Esophagus muscularis mucosa (tissue), 4 donors: ENCODE data around the gene TMEM221. TPM values are rescaled to one million over a fixed set of nuclear protein-coding genes. Genes with fewer than 3 reads are reported as not detected.

Source experiments
- DNase-seq: peaks from one replicate; pipeline ENCODE4 v3.0.0-alpha.2; 2017; ENCODE audit errors: extremely low spot score
- H3K27ac ChIP-seq, 4 donors: fragments of 200-600 bp; sonication (generic); replicated peaks in 1 of 4; 1 replicate in 3 of 4; 2 replicates in 1 of 4; pipeline ENCODE4 v1.5.1; 2016 to 2019; ENCODE audit warnings: mild to moderate bottlenecking in 1 of 4
- H3K27me3 ChIP-seq, 4 donors: fragments of 200-600 bp; sonication (generic); one replicate each; pipeline versions ENCODE4 v1.5.1 to v1.6.0; 2016 to 2019
- H3K36me3 ChIP-seq, 4 donors: fragments of 200-600 bp; sonication (generic); one replicate each; pipeline ENCODE4 v1.5.1; 2016 to 2019
- H3K4me1 ChIP-seq, 4 donors: fragments of 200-600 bp; sonication (generic); one replicate each; pipeline ENCODE4 v1.5.1; 2016 to 2019
- H3K4me3 ChIP-seq, 4 donors: fragments of 200-600 bp; sonication (generic); 1 replicate in 2 of 4; 2 replicates in 2 of 4; pipeline ENCODE4 v1.5.1; 2016 to 2019; ENCODE audit warnings: mild to moderate bottlenecking in 4 of 4, moderate library complexity in 1 of 4
- H3K9me3 ChIP-seq, 4 donors: fragments of 200-600 bp; sonication (generic); 1 replicate in 3 of 4; 2 replicates in 1 of 4; pipeline ENCODE4 v1.5.1; 2016 to 2019
- CTCF ChIP-seq, 3 experiments: fragments of 200-600 bp in 2 of 3; fragments of 450-650 bp in 1 of 3; sonication (generic) in 2 of 3; IDR thresholded peaks; one replicate each; pipeline ENCODE4 v1.5.1; 2017 to 2019; ENCODE audit warnings: antibody characterized with exemption in 3 of 3, mild to moderate bottlenecking in 2 of 3, moderate library complexity in 1 of 3
- EP300 ChIP-seq: sonication (generic); formaldehyde crosslinking; IDR thresholded peaks from one replicate; pipeline ENCODE4 v1.6.1; 2017; ENCODE audit warnings: antibody characterized with exemption
- POLR2A ChIP-seq: fragments of 450-650 bp; IDR thresholded peaks from one replicate; pipeline ENCODE4 v1.6.1; 2017; ENCODE audit warnings: antibody characterized with exemption, moderate library complexity, mild to moderate bottlenecking, low read depth
- POLR2AphosphoS5 ChIP-seq, 2 donors: sonication (generic); formaldehyde crosslinking; IDR thresholded peaks; one replicate each; pipeline ENCODE4 v1.6.1; 2017; ENCODE audit warnings: antibody characterized with exemption in 2 of 2
- WGBS: methylation state at CpG from one replicate; pipeline ENCODE4 v1.1.5; 2018; 5-methylcytosine and 5-hydroxymethylcytosine counted together
- intact Hi-C: fragments of 100-400 bp; cut with DNase I; formaldehyde crosslinking; loops from one replicate; pipeline ENCODE4 v1.15.1; 2023
- total RNA-seq, 4 donors: library from RNA; depleted of rRNA; stranded (reverse); fragments of >200 nt; gene quantifications; one replicate each; pipeline versions ENCODE4 v1.1.0 to v1.2.1, GENCODE V29; 2016

TMEM221 gene
- total RNA-seq, 4 donors from 2014 or later: 0.26 to 0.75 TPM; not detected in 2

GRCh38 chr19:17473041-17473440, 24.6 kb upstream of the TMEM221 start:
- no peaks in the 10 kb centered on the region for H3K9me3 ChIP-seq
- peaks cover 0 to 4% (median 0%) of the 10 kb centered on the region in 4 donors for H3K36me3 ChIP-seq
- TF ChIP-seq POLR2A (no peak), POLR2AphosphoS5 (IDR thresholded peaks at IDR 0.05) (no peak), CTCF (IDR thresholded peaks at IDR 0.05) (no peak), EP300 (no peak)
- H3K4me1 ChIP-seq: peaks cover 36 to 67% (median 47%) of the 10 kb centered on the region in 4 donors
- H3K27me3 ChIP-seq: no peaks in the 10 kb centered on the region
- no peak overlapping the region for H3K4me3 ChIP-seq
- intact Hi-C loops: no loop called here
- no peak for DNase-seq
- 79% methylated on average over 9 of the region's 9 CpGs for WGBS
- peak overlapping the region in 1 of 4 donors; percentile 33 for H3K27ac ChIP-seq

- intact Hi-C loops: no loop called here
- peak overlapping the region; percentile 63 to 94 (median 75) for H3K4me3 ChIP-seq
- 74% methylated on average over 11 of the region's 12 CpGs for WGBS
- TF ChIP-seq POLR2A (no peak), POLR2AphosphoS5 (IDR thresholded peaks at IDR 0.05) (no peak), EP300 (no peak), CTCF (IDR thresholded peaks at IDR 0.05) (no peak)
- H3K36me3 ChIP-seq: peaks cover 0 to 4% (median 0%) of the 10 kb centered on the region in 4 donors
- peaks cover 39 to 70% (median 56%) of the 10 kb centered on the region in 4 donors for H3K4me1 ChIP-seq
- H3K9me3 ChIP-seq: no peaks in the 10 kb centered on the region
- peak overlapping the region; percentile 87 to 94 (median 92) for H3K27ac ChIP-seq
- DNase-seq: no peak
- no peaks in the 10 kb centered on the region for H3K27me3 ChIP-seq
Observed at GRCh38 chr19:17471410-17472125, 23.1 kb upstream of the TMEM221 start.

- WGBS: 0% methylated on average over 12 of the region's 67 CpGs
- Histone ChIP-seq H3K9me3 (no peaks in the 10 kb centered on the region), H3K27me3 (no peaks in the 10 kb centered on the region), H3K4me3 (peak within 1 kb of the TSS; percentile 63 to 94 (median 75)), H3K36me3 (peaks cover 0 to 4% (median 0%) of the 10 kb centered on the region in 4 donors), H3K27ac (peak within 1 kb of the TSS; percentile 87 to 94 (median 92)), H3K4me1 (peaks cover 30 to 64% (median 50%) of the 10 kb centered on the region in 4 donors)
- TF ChIP-seq POLR2A (no peak), CTCF (IDR thresholded peaks at IDR 0.05) (no peak), EP300 (no peak), POLR2AphosphoS5 (IDR thresholded peaks at IDR 0.05) (peak; percentile 40 to 72)
- peak; percentile 100 for DNase-seq
- intact Hi-C loops: no loop called here
Observed at GRCh38 chr19:17470068-17470841, 21.8 kb upstream of the TMEM221 start, which contains the start of gene SLC27A1. SLC27A1 (plus strand) TSS chr19:17470524; CDS start chr19:17470541, 17 bp downstream.

GRCh38 chr19:17469481-17470067, 21.1 kb upstream of the TMEM221 start:
- Histone ChIP-seq H3K27ac (peak overlapping the region; percentile 87 to 94 (median 92)), H3K9me3 (no peaks in the 10 kb centered on the region), H3K27me3 (no peaks in the 10 kb centered on the region), H3K4me1 (peaks cover 28 to 57% (median 45%) of the 10 kb centered on the region in 4 donors), H3K36me3 (peaks cover 0 to 4% (median 0%) of the 10 kb centered on the region in 4 donors), H3K4me3 (peak overlapping the region; percentile 63 to 94 (median 75))
- intact Hi-C loops: loop anchor here (5.0 kb wide), 1 partner anchor 122 kb away; no protein-coding TSS in a partner anchor
- TF ChIP-seq EP300 (no peak), POLR2A (no peak), POLR2AphosphoS5 (IDR thresholded peaks at IDR 0.05) (peak; percentile 26 to 55), CTCF (IDR thresholded peaks at IDR 0.05) (no peak)
- WGBS: 7% methylated on average over 9 of the region's 31 CpGs
- DNase-seq: peak; percentile 99
